ENCODE results near the gene ARID2. TPM values are rescaled to one million over a fixed set of nuclear protein-coding genes. Genes with fewer than 3 reads are reported as not detected.

Gene ARID2
- total RNA-seq, 1 experiment from 2014 or later = 21.9 TPM

DNA sequence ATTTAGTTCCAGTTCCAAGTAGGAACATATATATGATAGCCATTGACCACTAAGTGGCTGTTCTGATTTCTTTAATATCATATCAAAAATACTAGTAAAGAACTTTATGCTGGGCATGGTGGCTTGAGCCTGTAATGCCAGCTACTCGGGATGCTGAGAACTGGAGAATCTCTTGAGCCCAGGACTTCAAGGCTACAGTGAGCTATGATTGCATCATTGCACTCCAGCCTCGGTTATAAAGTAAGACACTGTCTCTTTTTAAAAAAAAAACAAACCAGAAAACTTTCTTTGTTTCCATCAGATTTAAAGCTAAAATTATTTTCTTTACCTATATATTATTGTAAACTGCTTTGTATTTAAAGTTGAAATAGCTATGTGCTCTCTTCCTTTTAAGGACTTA lies 133.8 kb downstream of the ARID2 start:
- H3K36me3 Mint-ChIP-seq (ENCODE audit: insufficient read depth, unreplicated experiment) = peaks cover 47% of the 10 kb centered on the region
- H3K27me3 Mint-ChIP-seq (ENCODE audit: insufficient read depth, unreplicated experiment) = no peaks in the 10 kb centered on the region
- intact Hi-C loops (cut with micrococcal nuclease) = no loop called here
- BruUV-seq (replicated peaks) = no TSS peak
- ChIA-PET CTCF (interaction anchor here (0.6 kb wide), 1 partner anchor 29 kb away, joined by 6 read pairs; no protein-coding TSS in a partner anchor), POLR2A (interaction anchor here (0.5 to 0.6 kb wide), 2 partner anchors 96 to 103 kb away, joined by 3 read pairs; no protein-coding TSS in a partner anchor)
- H3K27ac Mint-ChIP-seq (ENCODE audit: low read depth, unreplicated experiment) = no peak overlapping the region
- DNase-seq (ENCODE audit: unreplicated experiment) = no peak
- TF ChIP-seq, protein P1, sequence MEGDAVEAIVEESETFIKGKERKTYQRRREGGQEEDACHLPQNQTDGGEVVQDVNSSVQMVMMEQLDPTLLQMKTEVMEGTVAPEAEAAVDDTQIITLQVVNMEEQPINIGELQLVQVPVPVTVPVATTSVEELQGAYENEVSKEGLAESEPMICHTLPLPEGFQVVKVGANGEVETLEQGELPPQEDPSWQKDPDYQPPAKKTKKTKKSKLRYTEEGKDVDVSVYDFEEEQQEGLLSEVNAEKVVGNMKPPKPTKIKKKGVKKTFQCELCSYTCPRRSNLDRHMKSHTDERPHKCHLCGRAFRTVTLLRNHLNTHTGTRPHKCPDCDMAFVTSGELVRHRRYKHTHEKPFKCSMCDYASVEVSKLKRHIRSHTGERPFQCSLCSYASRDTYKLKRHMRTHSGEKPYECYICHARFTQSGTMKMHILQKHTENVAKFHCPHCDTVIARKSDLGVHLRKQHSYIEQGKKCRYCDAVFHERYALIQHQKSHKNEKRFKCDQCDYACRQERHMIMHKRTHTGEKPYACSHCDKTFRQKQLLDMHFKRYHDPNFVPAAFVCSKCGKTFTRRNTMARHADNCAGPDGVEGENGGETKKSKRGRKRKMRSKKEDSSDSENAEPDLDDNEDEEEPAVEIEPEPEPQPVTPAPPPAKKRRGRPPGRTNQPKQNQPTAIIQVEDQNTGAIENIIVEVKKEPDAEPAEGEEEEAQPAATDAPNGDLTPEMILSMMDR (IDR thresholded peaks at IDR 0.05; ENCODE audit: unreplicated experiment) = no peak
- H3K4me3 Mint-ChIP-seq (ENCODE audit: unreplicated experiment) = no peak overlapping the region
- no peaks in the 10 kb centered on the region for H3K9me3 Mint-ChIP-seq (ENCODE audit: unreplicated experiment)
- no peaks in the 10 kb centered on the region for H3K4me1 Mint-ChIP-seq (ENCODE audit: insufficient read depth, unreplicated experiment)

DNA sequence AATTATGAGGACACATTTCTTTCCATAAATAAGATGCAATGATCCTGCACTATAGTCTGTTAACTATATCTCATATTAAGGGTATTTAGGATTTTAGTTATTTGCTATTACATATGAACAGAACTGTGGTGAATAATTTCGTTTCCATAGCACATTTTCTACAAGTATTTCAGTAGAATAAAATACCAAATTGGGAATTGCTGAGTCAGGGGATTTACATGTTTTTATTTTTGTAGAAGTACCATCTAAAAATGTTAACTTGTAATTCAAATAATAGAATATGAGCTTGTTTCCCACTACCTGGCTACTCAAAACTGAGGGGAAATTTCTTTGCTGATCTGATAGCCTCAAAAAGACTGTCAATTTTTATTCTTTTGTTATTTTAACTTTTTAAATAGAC lies 136.8 kb downstream of the ARID2 start:
- Mint-ChIP-seq H3K36me3 (ENCODE audit: insufficient read depth, unreplicated experiment) (peaks cover 58% of the 10 kb centered on the region), H3K27me3 (ENCODE audit: insufficient read depth, unreplicated experiment) (no peaks in the 10 kb centered on the region), H3K9me3 (ENCODE audit: unreplicated experiment) (no peaks in the 10 kb centered on the region), H3K4me3 (ENCODE audit: unreplicated experiment) (no peak overlapping the region), H3K4me1 (ENCODE audit: insufficient read depth, unreplicated experiment) (no peaks in the 10 kb centered on the region), H3K27ac (ENCODE audit: low read depth, unreplicated experiment) (no peak overlapping the region)
- TF ChIP-seq, protein P1 (IDR thresholded peaks at IDR 0.05; ENCODE audit: unreplicated experiment) = no peak
- DNase-seq (ENCODE audit: unreplicated experiment) = no peak
- intact Hi-C loops (cut with micrococcal nuclease) = no loop called here
- CTCF ChIA-PET = no interaction called here
- no TSS peak for BruUV-seq (replicated peaks)
- POLR2A ChIA-PET = no interaction called here

DNA sequence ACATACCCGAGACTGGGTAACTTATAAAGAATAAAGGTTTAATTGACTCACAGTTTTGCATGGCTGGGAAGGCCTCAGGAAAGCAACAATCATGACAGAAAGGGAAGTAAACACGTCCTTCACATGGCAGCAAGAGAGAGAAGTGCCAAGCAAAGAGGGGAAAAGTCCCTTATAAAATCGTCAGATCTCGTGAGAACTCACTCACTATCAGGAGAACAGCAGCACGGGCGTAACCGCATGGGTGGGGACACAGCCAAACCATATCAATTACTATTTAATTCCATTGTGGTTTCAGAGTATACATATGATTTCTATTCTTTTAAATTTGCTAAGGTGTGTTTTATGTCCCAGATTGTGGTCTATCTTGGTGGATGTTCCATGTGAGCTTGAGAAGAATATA lies 142.9 kb downstream of the ARID2 start:
- Mint-ChIP-seq H3K36me3 (ENCODE audit: insufficient read depth, unreplicated experiment) (peaks cover 42% of the 10 kb centered on the region), H3K27me3 (ENCODE audit: insufficient read depth, unreplicated experiment) (no peaks in the 10 kb centered on the region), H3K4me3 (ENCODE audit: unreplicated experiment) (no peak overlapping the region), H3K27ac (ENCODE audit: low read depth, unreplicated experiment) (no peak overlapping the region), H3K4me1 (ENCODE audit: insufficient read depth, unreplicated experiment) (no peaks in the 10 kb centered on the region), H3K9me3 (ENCODE audit: unreplicated experiment) (no peaks in the 10 kb centered on the region)
- TF ChIP-seq, protein P1 (IDR thresholded peaks at IDR 0.05; ENCODE audit: unreplicated experiment) = no peak
- no TSS peak for BruUV-seq (replicated peaks)
- intact Hi-C loops (cut with micrococcal nuclease) = no loop called here
- DNase-seq (ENCODE audit: unreplicated experiment) = no peak
- ChIA-PET CTCF (interaction anchor here (0.6 to 0.9 kb wide), 2 partner anchors 58 to 349 kb away, joined by 3 read pairs; no protein-coding TSS in a partner anchor), POLR2A (no interaction called here)

DNA sequence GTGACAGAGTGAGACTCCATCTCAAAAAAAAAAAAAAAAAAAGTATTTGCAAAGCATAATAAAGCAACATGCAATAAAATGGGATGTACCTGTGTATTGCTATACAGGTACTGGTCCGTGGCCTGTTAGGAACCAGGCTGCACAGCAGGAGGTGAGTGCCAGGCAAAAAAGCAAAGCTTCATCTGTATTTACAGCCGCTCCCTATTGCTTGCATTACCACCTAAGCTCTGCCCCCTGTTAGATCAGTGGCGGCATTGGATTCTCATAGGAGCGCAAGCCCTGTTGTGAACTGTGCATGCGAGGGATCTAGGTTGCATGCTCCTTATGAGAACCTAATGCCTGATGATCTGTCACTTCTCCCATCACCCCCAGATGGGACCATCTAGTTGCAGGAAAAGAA lies 147.6 kb downstream of the ARID2 start:
- ChIA-PET CTCF (interaction anchor here (0.7 kb wide), 1 partner anchor 1361 kb away, joined by 4 read pairs; no protein-coding TSS in a partner anchor), POLR2A (interaction anchor here (0.6 kb wide), 1 partner anchor 541 kb away, joined by 3 read pairs; no protein-coding TSS in a partner anchor)
- H3K4me1 Mint-ChIP-seq (ENCODE audit: insufficient read depth, unreplicated experiment) = peaks cover 9% of the 10 kb centered on the region
- no peak overlapping the region for H3K27ac Mint-ChIP-seq (ENCODE audit: low read depth, unreplicated experiment)
- intact Hi-C loops (cut with micrococcal nuclease) = no loop called here
- H3K36me3 Mint-ChIP-seq (ENCODE audit: insufficient read depth, unreplicated experiment) = peaks cover 30% of the 10 kb centered on the region
- no peaks in the 10 kb centered on the region for H3K9me3 Mint-ChIP-seq (ENCODE audit: unreplicated experiment)
- TF ChIP-seq, protein P1 (IDR thresholded peaks at IDR 0.05; ENCODE audit: unreplicated experiment) = no peak
- no TSS peak for BruUV-seq (replicated peaks)
- no peaks in the 10 kb centered on the region for H3K27me3 Mint-ChIP-seq (ENCODE audit: insufficient read depth, unreplicated experiment)
- H3K4me3 Mint-ChIP-seq (ENCODE audit: unreplicated experiment) = no peak overlapping the region
- no peak for DNase-seq (ENCODE audit: unreplicated experiment)

Measured in MCF 10A (cell line).